Measurements from ENCODE around the gene HECTD4. TPM values are rescaled to one million over a fixed set of nuclear protein-coding genes. Genes with fewer than 3 reads are reported as not detected.

HECTD4 gene
- total RNA-seq, 2 donors from 2014 or later, result 23.3 to 45.2 TPM

DNA sequence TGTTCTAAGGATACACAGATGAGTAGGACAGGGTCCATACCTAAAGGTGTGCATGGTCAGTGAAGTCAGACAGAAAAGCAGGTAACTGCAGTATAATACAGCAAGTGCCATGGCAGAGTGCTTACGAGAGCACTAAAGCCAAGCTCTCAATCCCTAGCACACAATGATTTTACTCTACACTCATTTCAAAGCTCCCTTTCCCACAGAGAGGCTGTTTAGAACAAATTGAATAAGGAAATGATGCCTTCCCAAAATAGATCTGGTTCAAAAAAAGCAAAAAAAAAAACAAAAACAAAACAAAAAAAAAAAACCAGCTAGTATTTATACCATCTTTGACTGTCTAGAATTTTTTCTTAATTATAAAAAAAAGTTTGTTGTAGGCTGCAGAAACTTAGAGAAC is 74.1 kb downstream of the HECTD4 start:
- H3K9me3 ChIP-seq, result no peaks in the 10 kb centered on the region
- ATAC-seq, result no peak
- 87 to 92% methylated on average over 1 of the region's 1 CpG for WGBS, 2 donors
- no peak overlapping the region for H3K4me3 ChIP-seq
- H3K27ac ChIP-seq, result no peak overlapping the region
- intact Hi-C loops (cut with DNase I), result no loop called here
- H3K4me1 ChIP-seq, result peaks cover 9% of the 10 kb centered on the region
- H3K36me3 ChIP-seq (replicated peaks in 1 of 2; ENCODE audit: insufficient read depth in 1 of 2, low read depth in 2 of 2), result no peaks in the 10 kb centered on the region
- TF ChIP-seq, protein P1, sequence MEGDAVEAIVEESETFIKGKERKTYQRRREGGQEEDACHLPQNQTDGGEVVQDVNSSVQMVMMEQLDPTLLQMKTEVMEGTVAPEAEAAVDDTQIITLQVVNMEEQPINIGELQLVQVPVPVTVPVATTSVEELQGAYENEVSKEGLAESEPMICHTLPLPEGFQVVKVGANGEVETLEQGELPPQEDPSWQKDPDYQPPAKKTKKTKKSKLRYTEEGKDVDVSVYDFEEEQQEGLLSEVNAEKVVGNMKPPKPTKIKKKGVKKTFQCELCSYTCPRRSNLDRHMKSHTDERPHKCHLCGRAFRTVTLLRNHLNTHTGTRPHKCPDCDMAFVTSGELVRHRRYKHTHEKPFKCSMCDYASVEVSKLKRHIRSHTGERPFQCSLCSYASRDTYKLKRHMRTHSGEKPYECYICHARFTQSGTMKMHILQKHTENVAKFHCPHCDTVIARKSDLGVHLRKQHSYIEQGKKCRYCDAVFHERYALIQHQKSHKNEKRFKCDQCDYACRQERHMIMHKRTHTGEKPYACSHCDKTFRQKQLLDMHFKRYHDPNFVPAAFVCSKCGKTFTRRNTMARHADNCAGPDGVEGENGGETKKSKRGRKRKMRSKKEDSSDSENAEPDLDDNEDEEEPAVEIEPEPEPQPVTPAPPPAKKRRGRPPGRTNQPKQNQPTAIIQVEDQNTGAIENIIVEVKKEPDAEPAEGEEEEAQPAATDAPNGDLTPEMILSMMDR (IDR thresholded peaks at IDR 0.05), result no peak
- no peak for TF ChIP-seq POLR2A (IDR thresholded peaks at IDR 0.05)
- no peak for DNase-seq
- H3K27me3 ChIP-seq, result no peaks in the 10 kb centered on the region

DNA sequence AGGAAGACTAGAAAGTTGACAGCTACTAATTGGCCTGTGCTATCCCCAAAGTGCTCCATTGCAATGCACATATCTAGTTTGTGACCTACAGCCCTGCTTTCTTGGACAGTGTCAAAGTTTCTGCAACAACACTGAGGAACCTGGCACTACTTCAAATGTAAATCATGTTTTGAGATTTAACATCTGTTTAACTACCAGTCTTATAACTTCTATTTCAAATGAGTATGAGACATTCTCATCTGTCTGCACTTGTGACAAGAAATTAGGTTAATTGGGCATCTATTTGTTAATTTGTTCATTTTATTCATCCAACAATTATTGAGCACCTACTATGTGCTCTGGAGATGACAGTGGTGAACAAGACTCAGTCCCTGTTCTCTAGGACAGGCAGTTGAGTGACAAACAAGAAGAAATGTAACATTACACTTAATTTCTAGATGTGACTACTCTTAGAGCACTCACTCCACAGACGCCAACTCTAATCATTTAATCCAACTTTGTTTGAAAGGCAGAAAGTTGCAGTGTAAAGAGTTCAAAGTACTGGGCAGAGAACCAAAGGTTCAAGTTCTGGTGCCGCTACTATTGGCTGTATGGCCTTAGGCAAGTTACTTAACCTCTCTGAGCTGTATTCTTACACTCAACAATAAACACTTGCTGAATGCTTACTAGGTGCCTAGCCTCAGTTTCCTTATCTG is 74.8 kb downstream of the HECTD4 start:
- Histone ChIP-seq H3K27me3 (no peaks in the 10 kb centered on the region), H3K27ac (no peak overlapping the region), H3K36me3 (replicated peaks in 1 of 2; ENCODE audit: insufficient read depth in 1 of 2, low read depth in 2 of 2) (no peaks in the 10 kb centered on the region), H3K4me1 (peaks cover 9% of the 10 kb centered on the region), H3K4me3 (no peak overlapping the region), H3K9me3 (no peaks in the 10 kb centered on the region)
- WGBS, 2 donors, result 82 to 90% methylated on average over 2 of the region's 2 CpGs
- DNase-seq (no peak), ATAC-seq (no peak)
- intact Hi-C loops (cut with DNase I), result no loop called here
- TF ChIP-seq, protein P1 (IDR thresholded peaks at IDR 0.05), result no peak
- TF ChIP-seq POLR2A (IDR thresholded peaks at IDR 0.05), result no peak

DNA sequence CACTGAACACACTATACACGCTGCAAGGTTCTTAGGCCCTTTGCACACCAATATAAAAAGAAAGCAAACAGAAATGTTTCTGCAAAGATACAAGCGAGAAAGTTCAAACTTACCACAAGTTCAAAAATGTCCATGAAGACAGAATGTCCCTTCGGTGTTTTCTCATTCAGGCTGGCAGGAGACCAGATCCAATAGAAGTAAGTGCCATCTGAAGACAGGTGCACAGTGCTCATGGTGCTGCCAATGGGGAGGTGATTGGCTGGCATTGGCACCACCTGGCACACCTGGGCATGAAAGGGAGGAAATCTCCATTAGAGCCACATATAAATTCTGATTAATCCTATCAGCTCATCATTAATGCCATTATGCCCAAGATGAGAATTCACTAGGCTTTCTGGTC is 76.3 kb downstream of the HECTD4 start:
- 34 to 39% methylated on average over 3 of the region's 3 CpGs for WGBS, 2 donors
- peaks cover 9% of the 10 kb centered on the region for H3K4me1 ChIP-seq
- no peaks in the 10 kb centered on the region for H3K36me3 ChIP-seq (replicated peaks in 1 of 2; ENCODE audit: insufficient read depth in 1 of 2, low read depth in 2 of 2)

DNA sequence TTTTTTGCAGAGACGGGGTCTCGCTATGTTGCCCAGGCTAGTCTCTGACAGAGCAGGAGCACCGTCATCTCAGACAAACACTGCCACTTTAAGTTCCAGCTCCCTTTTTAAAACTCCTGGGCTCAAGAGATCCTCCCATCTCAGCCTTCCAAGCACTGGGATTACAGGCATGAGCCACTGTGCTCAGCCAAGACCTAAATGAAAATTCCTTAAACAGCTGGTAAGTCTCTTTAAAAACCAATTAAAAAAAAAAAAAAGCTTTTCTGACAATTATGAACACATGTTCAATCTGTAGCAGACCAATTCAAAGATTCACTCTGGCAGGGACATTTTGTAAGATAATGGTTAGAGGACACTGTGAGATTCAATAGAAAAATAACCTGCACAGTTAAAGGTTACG is 77.8 kb downstream of the HECTD4 start:
- intact Hi-C loops (cut with DNase I), result no loop called here
- TF ChIP-seq POLR2A (IDR thresholded peaks at IDR 0.05), result no peak
- TF ChIP-seq, protein P1 (IDR thresholded peaks at IDR 0.05), result no peak
- Histone ChIP-seq H3K4me1 (peaks cover 9% of the 10 kb centered on the region), H3K4me3 (no peak overlapping the region), H3K27me3 (no peaks in the 10 kb centered on the region), H3K9me3 (no peaks in the 10 kb centered on the region), H3K27ac (no peak overlapping the region), H3K36me3 (replicated peaks in 1 of 2; ENCODE audit: insufficient read depth in 1 of 2, low read depth in 2 of 2) (no peaks in the 10 kb centered on the region)
- WGBS, 2 donors, result 93 to 97% methylated on average over 3 to 4 of the region's 4 CpGs
- no peak for DNase-seq
- no peak for ATAC-seq

More for the DNA sequence above, 76.3 kb downstream of the HECTD4 start:
- no peak overlapping the region for H3K4me3 ChIP-seq
- H3K27me3 ChIP-seq, result no peaks in the 10 kb centered on the region
- H3K27ac ChIP-seq, result no peak overlapping the region
- intact Hi-C loops (cut with DNase I), result no loop called here
- ATAC-seq (no peak), DNase-seq (peak; percentile 31 to 63 (median 48))
- no peaks in the 10 kb centered on the region for H3K9me3 ChIP-seq
- no peak for TF ChIP-seq POLR2A (IDR thresholded peaks at IDR 0.05)
- TF ChIP-seq, protein P1 (IDR thresholded peaks at IDR 0.05), result no peak

DNA sequence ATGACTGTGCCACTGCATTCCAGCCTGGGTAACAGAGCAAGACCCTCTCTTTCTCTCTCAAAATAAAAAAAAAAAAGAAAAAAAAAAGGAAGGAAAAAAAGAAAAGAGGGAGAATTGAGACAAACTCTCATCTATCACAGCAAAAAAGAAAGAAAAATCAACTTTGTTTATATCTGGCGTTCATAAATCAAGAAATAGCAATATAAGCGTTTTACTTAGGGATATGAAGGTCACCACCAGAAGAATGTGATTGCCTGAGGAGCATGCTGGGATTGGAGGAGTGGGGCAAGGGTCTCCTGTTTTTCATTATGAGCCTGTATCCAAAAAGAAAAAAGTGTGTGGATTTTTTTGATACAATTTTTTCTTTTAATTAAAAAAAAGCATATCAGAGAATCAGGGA is 78.4 kb downstream of the HECTD4 start:
- WGBS, 2 donors, result 78 to 87% methylated on average over 2 of the region's 2 CpGs
- ATAC-seq (no peak), DNase-seq (no peak)
- Histone ChIP-seq H3K27ac (no peak overlapping the region), H3K4me1 (peaks cover 9% of the 10 kb centered on the region), H3K9me3 (no peaks in the 10 kb centered on the region), H3K4me3 (no peak overlapping the region), H3K27me3 (no peaks in the 10 kb centered on the region), H3K36me3 (replicated peaks in 1 of 2; ENCODE audit: insufficient read depth in 1 of 2, low read depth in 2 of 2) (no peaks in the 10 kb centered on the region)
- intact Hi-C loops (cut with DNase I), result no loop called here
- no peak for TF ChIP-seq POLR2A (IDR thresholded peaks at IDR 0.05)
- TF ChIP-seq, protein P1 (IDR thresholded peaks at IDR 0.05), result no peak

Measured in body of pancreas (tissue), 4 donors.